Tibial nerve (tissue), 4 donors: ENCODE data around the gene TIMM23. TPM values are rescaled to one million over a fixed set of nuclear protein-coding genes. Genes with fewer than 3 reads are reported as not detected.

Experiments used
- DNase-seq, 2 donors: peaks; one replicate each; pipeline ENCODE4 v3.0.0-alpha.2; 2019; ENCODE audit warnings: low spot score in 2 of 2
- H3K27ac ChIP-seq, 4 donors: fragments of 200-600 bp; sonication (generic) in 3 of 4; one replicate each; pipeline ENCODE4 v1.5.1; 2017 to 2019; ENCODE audit warnings: mild to moderate bottlenecking in 1 of 4
- H3K27me3 ChIP-seq, 2 donors: fragments of 200-600 bp; sonication (generic) in 1 of 2; one replicate each; pipeline versions ENCODE4 v1.5.1 to v1.6.0; 2017 to 2019
- H3K36me3 ChIP-seq, 3 donors: fragments of 200-600 bp; sonication (generic); one replicate each; pipeline ENCODE4 v1.5.1; 2018 to 2019
- H3K4me1 ChIP-seq, 4 donors: fragments of 200-600 bp; sonication (generic) in 3 of 4; one replicate each; pipeline ENCODE4 v1.5.1; 2017 to 2019
- H3K4me3 ChIP-seq, 4 donors: fragments of 200-600 bp; sonication (generic) in 3 of 4; one replicate each; pipeline ENCODE4 v1.5.1; 2017 to 2019; ENCODE audit warnings: mild to moderate bottlenecking in 1 of 4, moderate library complexity in 1 of 4
- H3K9me3 ChIP-seq, 4 donors: fragments of 200-600 bp; sonication (generic) in 3 of 4; one replicate each; pipeline ENCODE4 v1.5.1; 2017 to 2019
- EP300 ChIP-seq, 2 donors: sonication (generic); formaldehyde crosslinking; IDR thresholded peaks; one replicate each; pipeline ENCODE4 v1.6.1; 2017; ENCODE audit warnings: antibody characterized with exemption in 2 of 2, mild to moderate bottlenecking in 1 of 2
- POLR2A ChIP-seq, 2 donors: fragments of 450-650 bp; IDR thresholded peaks; one replicate each; pipeline ENCODE4 v1.6.1; 2017; ENCODE audit warnings: antibody characterized with exemption in 2 of 2, mild to moderate bottlenecking in 2 of 2, moderate library complexity in 2 of 2
- WGBS, 2 donors: methylation state at CpG; one replicate each; pipeline ENCODE4 v1.1.5; 2018; 5-methylcytosine and 5-hydroxymethylcytosine counted together
- total RNA-seq, 4 donors: library from RNA; depleted of rRNA; stranded (reverse); fragments of >200 nt; gene quantifications; one replicate each; pipeline ENCODE4 v1.1.0, GENCODE V29; 2016
- TF ChIP-seq, protein P1 (sequence below), 5 experiments: fragments of 200-600 bp in 3 of 5; fragments of 450-650 bp in 2 of 5; sonication (generic) in 3 of 5; IDR thresholded peaks; one replicate each; pipeline ENCODE4 v1.5.1; 2016 to 2019; ENCODE audit warnings: antibody characterized with exemption in 5 of 5, mild to moderate bottlenecking in 3 of 5, moderate library complexity in 2 of 5

TIMM23 gene
- total RNA-seq, 4 donors from 2014 or later = 29.6 to 42.9 (median 35.7) TPM

GRCh38 chr10:46031648-46032532 is 59.6 kb downstream of the TIMM23 start:
- Histone ChIP-seq H3K4me1 (peaks cover 4 to 33% (median 20%) of the 10 kb centered on the region in 4 donors), H3K4me3 (no peak overlapping the region), H3K27me3 (peaks cover 0 to 5% of the 10 kb centered on the region in 2 donors), H3K9me3 (no peaks in the 10 kb centered on the region), H3K36me3 (no peaks in the 10 kb centered on the region), H3K27ac (no peak overlapping the region)
- TF ChIP-seq EP300 (IDR thresholded peaks at IDR 0.05) = no peak
- TF ChIP-seq POLR2A (IDR thresholded peaks at IDR 0.05) = no peak
- TF ChIP-seq, protein P1, sequence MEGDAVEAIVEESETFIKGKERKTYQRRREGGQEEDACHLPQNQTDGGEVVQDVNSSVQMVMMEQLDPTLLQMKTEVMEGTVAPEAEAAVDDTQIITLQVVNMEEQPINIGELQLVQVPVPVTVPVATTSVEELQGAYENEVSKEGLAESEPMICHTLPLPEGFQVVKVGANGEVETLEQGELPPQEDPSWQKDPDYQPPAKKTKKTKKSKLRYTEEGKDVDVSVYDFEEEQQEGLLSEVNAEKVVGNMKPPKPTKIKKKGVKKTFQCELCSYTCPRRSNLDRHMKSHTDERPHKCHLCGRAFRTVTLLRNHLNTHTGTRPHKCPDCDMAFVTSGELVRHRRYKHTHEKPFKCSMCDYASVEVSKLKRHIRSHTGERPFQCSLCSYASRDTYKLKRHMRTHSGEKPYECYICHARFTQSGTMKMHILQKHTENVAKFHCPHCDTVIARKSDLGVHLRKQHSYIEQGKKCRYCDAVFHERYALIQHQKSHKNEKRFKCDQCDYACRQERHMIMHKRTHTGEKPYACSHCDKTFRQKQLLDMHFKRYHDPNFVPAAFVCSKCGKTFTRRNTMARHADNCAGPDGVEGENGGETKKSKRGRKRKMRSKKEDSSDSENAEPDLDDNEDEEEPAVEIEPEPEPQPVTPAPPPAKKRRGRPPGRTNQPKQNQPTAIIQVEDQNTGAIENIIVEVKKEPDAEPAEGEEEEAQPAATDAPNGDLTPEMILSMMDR (IDR thresholded peaks at IDR 0.05) = no peak
- DNase-seq = no peak
- WGBS, 2 donors = 80 to 85% methylated on average over 6 of the region's 6 CpGs

DNA sequence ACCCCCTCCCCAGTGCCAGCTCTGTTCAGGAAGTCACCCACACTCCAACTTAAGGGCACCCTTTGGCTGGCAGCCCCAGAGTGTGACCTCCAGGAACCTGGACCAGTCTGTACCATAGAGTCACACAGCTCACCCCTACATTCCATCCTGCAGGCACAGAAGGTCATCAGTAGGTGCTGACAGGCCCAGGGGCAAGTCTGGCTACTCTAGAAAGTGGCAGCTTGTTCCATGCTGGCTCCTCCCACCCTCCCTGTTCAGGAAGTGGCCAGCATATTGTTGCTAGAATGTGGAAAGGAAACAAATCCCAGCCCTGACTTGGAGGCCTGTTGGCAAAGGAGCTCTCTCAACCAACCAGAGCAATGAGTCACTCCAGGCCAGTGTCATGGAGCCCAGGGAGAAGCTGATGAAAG is 61.3 kb downstream of the TIMM23 start:
- DNase-seq = no peak
- H3K27ac ChIP-seq = no peak overlapping the region
- no peak overlapping the region for H3K4me3 ChIP-seq
- H3K4me1 ChIP-seq = peaks cover 4 to 16% (median 11%) of the 10 kb centered on the region in 4 donors
- H3K9me3 ChIP-seq = no peaks in the 10 kb centered on the region
- peaks cover 0 to 5% of the 10 kb centered on the region in 2 donors for H3K27me3 ChIP-seq
- H3K36me3 ChIP-seq = no peaks in the 10 kb centered on the region
- no peak for TF ChIP-seq POLR2A (IDR thresholded peaks at IDR 0.05)
- TF ChIP-seq, protein P1 (IDR thresholded peaks at IDR 0.05) = no peak
- no peak for TF ChIP-seq EP300 (IDR thresholded peaks at IDR 0.05)

DNA sequence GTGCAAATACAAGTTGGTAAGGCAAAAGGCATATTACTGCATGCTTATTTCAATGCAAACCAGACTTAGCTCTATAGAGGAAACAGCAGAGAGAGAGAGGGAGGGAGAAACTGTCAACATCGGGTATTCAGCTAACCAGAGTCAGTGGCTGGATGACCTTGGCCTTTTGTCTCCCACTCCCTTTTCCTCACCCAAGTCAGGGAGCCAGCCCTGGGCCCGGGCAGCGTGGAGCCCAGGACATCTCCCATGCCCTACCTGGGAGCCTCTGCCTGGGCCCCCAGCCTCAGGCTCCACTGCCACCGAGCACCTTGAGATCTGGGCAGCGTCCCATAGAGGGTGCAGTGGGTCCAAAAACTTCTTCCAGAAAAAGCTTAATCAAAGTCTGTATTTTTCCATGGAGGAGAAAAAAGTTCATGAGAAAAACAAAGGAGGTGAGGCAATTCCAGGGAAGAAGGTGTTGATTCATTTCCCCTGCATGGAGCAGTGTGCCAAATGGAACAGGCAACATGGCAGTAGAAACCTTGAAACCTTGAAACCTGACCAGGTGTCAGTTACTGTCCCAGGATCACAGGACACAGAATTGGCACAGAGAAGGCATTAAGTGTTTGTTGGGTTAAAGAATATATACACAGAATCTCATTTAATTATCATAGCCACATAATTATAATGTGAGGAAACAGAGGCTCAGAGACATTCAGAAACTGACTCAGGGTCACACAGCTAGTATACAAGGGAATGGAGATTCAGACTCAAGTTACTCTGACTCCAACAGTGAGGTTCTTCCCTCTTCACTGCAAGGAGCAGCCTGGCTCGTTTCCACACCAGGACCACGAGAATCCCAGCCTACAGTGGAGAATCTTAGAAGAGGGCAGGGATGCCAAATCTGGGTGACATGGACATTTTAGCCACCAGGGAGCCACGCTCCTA is 63.9 kb downstream of the TIMM23 start:
- DNase-seq = no peak
- Histone ChIP-seq H3K4me1 (no peaks in the 10 kb centered on the region), H3K4me3 (no peak overlapping the region), H3K36me3 (no peaks in the 10 kb centered on the region), H3K9me3 (no peaks in the 10 kb centered on the region), H3K27ac (no peak overlapping the region), H3K27me3 (peaks cover 0 to 5% of the 10 kb centered on the region in 2 donors)
- no peak for TF ChIP-seq POLR2A (IDR thresholded peaks at IDR 0.05)
- 58 to 60% methylated on average over 8 of the region's 8 CpGs for WGBS, 2 donors

DNA sequence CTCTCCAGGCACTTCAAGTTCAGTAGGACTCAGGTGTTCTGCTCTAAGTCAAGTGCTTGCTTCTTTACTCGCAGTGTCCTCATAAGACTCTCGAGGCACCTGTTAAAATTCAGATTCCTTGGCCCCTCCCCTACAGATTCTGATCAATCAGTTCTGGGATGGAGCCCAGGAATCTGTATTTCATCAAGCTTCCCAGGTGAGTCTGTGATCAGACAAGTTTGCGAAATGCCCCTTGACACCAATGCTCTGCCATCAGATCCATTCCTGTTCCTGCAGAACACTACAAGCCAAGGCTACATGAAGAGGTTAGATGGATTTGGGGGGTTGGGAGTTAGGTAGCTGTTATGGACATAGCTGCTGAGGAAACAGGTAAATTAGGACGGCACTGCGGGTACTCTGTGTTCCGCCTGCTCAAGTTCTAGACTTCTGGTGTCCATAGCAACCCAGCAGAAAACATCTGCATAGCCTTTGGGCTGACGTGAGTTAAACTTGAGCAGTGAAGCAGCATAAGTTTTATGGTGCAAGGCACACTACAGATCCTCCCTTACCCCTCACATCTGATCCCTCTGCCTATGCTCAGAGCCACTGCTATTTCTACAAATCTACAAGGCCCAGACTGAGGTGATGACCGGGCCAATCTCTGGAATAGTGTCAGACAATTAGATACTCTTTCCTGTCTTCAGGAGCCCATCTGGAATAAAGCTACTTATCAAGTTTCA is 65.0 kb downstream of the TIMM23 start:
- Histone ChIP-seq H3K4me1 (no peaks in the 10 kb centered on the region), H3K27me3 (peaks cover 0 to 5% of the 10 kb centered on the region in 2 donors), H3K4me3 (no peak overlapping the region), H3K9me3 (no peaks in the 10 kb centered on the region), H3K27ac (no peak overlapping the region), H3K36me3 (no peaks in the 10 kb centered on the region)
- WGBS, 2 donors = 88% methylated on average over 8 of the region's 8 CpGs
- DNase-seq = no peak
- TF ChIP-seq, protein P1 (IDR thresholded peaks at IDR 0.05) = no peak
- TF ChIP-seq EP300 (IDR thresholded peaks at IDR 0.05) = no peak

- peaks cover 0 to 5% of the 10 kb centered on the region in 2 donors for H3K27me3 ChIP-seq
- H3K4me1 ChIP-seq = no peaks in the 10 kb centered on the region
- H3K9me3 ChIP-seq = no peaks in the 10 kb centered on the region
- H3K36me3 ChIP-seq = no peaks in the 10 kb centered on the region
- no peak overlapping the region for H3K27ac ChIP-seq
- H3K4me3 ChIP-seq = no peak overlapping the region
- DNase-seq = no peak
- 80 to 87% methylated on average over 3 of the region's 3 CpGs for WGBS, 2 donors
- TF ChIP-seq EP300 (IDR thresholded peaks at IDR 0.05) (no peak), POLR2A (IDR thresholded peaks at IDR 0.05) (no peak)
- TF ChIP-seq, protein P1 (IDR thresholded peaks at IDR 0.05) = no peak
Observed at GRCh38 chr10:46040004-46040403, 67.7 kb downstream of the TIMM23 start.
